Upper lobe of right lung (tissue), 1 donor: Measurements from ENCODE around the gene ARHGAP33. TPM values are rescaled to one million over a fixed set of nuclear protein-coding genes. Genes with fewer than 3 reads are reported as not detected.

Experiments
- ATAC-seq: fragments of 200-7000 bp; cut with Tn5 transposase; one replicate; pipeline ENCODE4 v1.9.1; 2020; ENCODE audit warnings: mild to moderate bottlenecking, moderate library complexity
- DNase-seq: peaks from one replicate; pipeline ENCODE4 v3.0.0-alpha.2; 2020
- H3K27ac ChIP-seq: fragments of 200-600 bp; one replicate; pipeline ENCODE4 v1.8.0; 2022
- H3K27me3 ChIP-seq: fragments of 200-600 bp; one replicate; pipeline ENCODE4 v1.8.0; 2022; ENCODE audit warnings: mild to moderate bottlenecking
- H3K36me3 ChIP-seq: fragments of 200-600 bp; one replicate; pipeline ENCODE4 v1.8.0; 2022
- H3K4me1 ChIP-seq: fragments of 200-600 bp; one replicate; pipeline ENCODE4 v1.8.0; 2022
- H3K4me3 ChIP-seq: fragments of 200-600 bp; one replicate; pipeline ENCODE4 v1.8.0; 2022; ENCODE audit warnings: mild to moderate bottlenecking
- H3K9me3 ChIP-seq: fragments of 200-600 bp; one replicate; pipeline ENCODE4 v1.8.0; 2022
- CTCF ChIP-seq: fragments of 200-600 bp; IDR thresholded peaks from one replicate; pipeline ENCODE4 v1.8.0; 2022; ENCODE audit warnings: antibody characterized with exemption
- intact Hi-C: fragments of 100-400 bp; cut with DNase I; formaldehyde crosslinking; loops from one replicate; pipeline ENCODE4 v1.11.0; 2022
- total RNA-seq: library from RNA; stranded (reverse); fragmentation: NEBNext Ultra II Directional; extraction: Animal tissue kit (Norgen Biotek cat#: 25700); gene quantifications from one replicate; pipeline ENCODE4 v1.2.1, GENCODE V29; 2021
- donor health status: DM: no; HTN: yes; CAD: no; lungs with severe emphysema.

ARHGAP33 gene
- total RNA-seq, 1 donor from 2014 or later, result 6.8 TPM

- Histone ChIP-seq H3K9me3 (no peaks in the 10 kb centered on the region), H3K4me3 (no peak overlapping the region), H3K4me1 (no peaks in the 10 kb centered on the region), H3K27ac (no peak overlapping the region), H3K36me3 (no peaks in the 10 kb centered on the region), H3K27me3 (peaks cover 31% of the 10 kb centered on the region)
- no peak for TF ChIP-seq CTCF
- no peak for ATAC-seq
- DNase-seq, result no peak
- intact Hi-C loops, result no loop called here
Measured at GRCh38 chr19:35813043-35813890, 37.9 kb downstream of the ARHGAP33 start.

GRCh38 chr19:35816262-35816661 lies 40.9 kb downstream of the ARHGAP33 start:
- Histone ChIP-seq H3K9me3 (no peaks in the 10 kb centered on the region), H3K36me3 (no peaks in the 10 kb centered on the region), H3K27me3 (peaks cover 44% of the 10 kb centered on the region), H3K4me3 (no peak overlapping the region), H3K4me1 (no peaks in the 10 kb centered on the region), H3K27ac (no peak overlapping the region)
- ATAC-seq, result no peak
- no peak for TF ChIP-seq CTCF
- intact Hi-C loops, result no loop called here
- no peak for DNase-seq

GRCh38 chr19:35816846-35817245 lies 41.5 kb downstream of the ARHGAP33 start:
- intact Hi-C loops, result no loop called here

GRCh38 chr19:35818445-35818844 lies 43.1 kb downstream of the ARHGAP33 start:
- DNase-seq (no peak), ATAC-seq (no peak)
- no peak for TF ChIP-seq CTCF
- Histone ChIP-seq H3K4me1 (no peaks in the 10 kb centered on the region), H3K9me3 (no peaks in the 10 kb centered on the region), H3K27ac (no peak overlapping the region), H3K36me3 (no peaks in the 10 kb centered on the region), H3K27me3 (peaks cover 42% of the 10 kb centered on the region), H3K4me3 (no peak overlapping the region)
- intact Hi-C loops, result no loop called here

More at GRCh38 chr19:35816846-35817245, 41.5 kb downstream of the ARHGAP33 start:
- H3K36me3 ChIP-seq, result no peaks in the 10 kb centered on the region
- ATAC-seq, result no peak
- DNase-seq, result no peak
- H3K9me3 ChIP-seq, result no peaks in the 10 kb centered on the region
- H3K4me3 ChIP-seq, result no peak overlapping the region
- no peak for TF ChIP-seq CTCF
- H3K27ac ChIP-seq, result no peak overlapping the region
- H3K27me3 ChIP-seq, result peaks cover 44% of the 10 kb centered on the region
- H3K4me1 ChIP-seq, result no peaks in the 10 kb centered on the region

- Histone ChIP-seq H3K4me1 (no peaks in the 10 kb centered on the region), H3K9me3 (no peaks in the 10 kb centered on the region), H3K36me3 (no peaks in the 10 kb centered on the region), H3K27me3 (peaks cover 19% of the 10 kb centered on the region), H3K4me3 (no peak overlapping the region), H3K27ac (no peak overlapping the region)
- no peak for TF ChIP-seq CTCF
- DNase-seq, result no peak
- no peak for ATAC-seq
- intact Hi-C loops, result no loop called here
Measured at GRCh38 chr19:35822579-35822978, 47.2 kb downstream of the ARHGAP33 start.
